ENCODE data around the gene MPO. TPM values are rescaled to one million over a fixed set of nuclear protein-coding genes. Genes with fewer than 3 reads are reported as not detected.

Gene MPO
- total and polyA plus RNA-seq, 2 donors (not counting 1 experiment from before 2014, with no cell fraction given) = 0.07 TPM; not detected in 1

- WGBS (ENCODE audit: insufficient coverage) = 13% methylated on average over 66 of the region's 66 CpGs
- H3K4me3 Mint-ChIP-seq = peak overlapping the region; percentile 76
- no peaks in the 10 kb centered on the region for H3K27me3 Mint-ChIP-seq
- Histone ChIP-seq H3K9ac (ENCODE audit: low read length) (peak overlapping the region; percentile 55), H3K27me3 (replicated peaks in 1 of 4; ENCODE audit: control extremely low read depth in 1 of 4, control insufficient read depth in 3 of 4, insufficient read depth in 4 of 4, low read length in 3 of 4) (no peaks in the 10 kb centered on the region), H3K4me1 (ENCODE audit: control insufficient read depth in 2 of 2, insufficient read depth in 2 of 2, low read length in 2 of 2) (peaks cover 32 to 56% of the 10 kb centered on the region in 2 donors), H3K36me3 (replicated peaks in 1 of 2; ENCODE audit: control extremely low read depth in 1 of 2, control insufficient read depth in 1 of 2, extremely low read depth in 1 of 2, insufficient read depth in 2 of 2, low read length in 1 of 2) (peaks cover 0 to 4% of the 10 kb centered on the region in 2 experiments), H3K79me2 (ENCODE audit: control insufficient read depth, insufficient read depth, low read length) (peaks cover 20% of the 10 kb centered on the region), H3K4me2 (replicated peaks; ENCODE audit: low read depth, low read length, poor library complexity, severe bottlenecking) (peak overlapping the region; percentile 87), H3K9me3 (ENCODE audit: control extremely low read depth in 1 of 3, control insufficient read depth in 2 of 3, insufficient read depth in 1 of 3, low read length in 2 of 3) (no peaks in the 10 kb centered on the region), H2AFZ (ENCODE audit: insufficient read depth, low read depth, low read length, poor library complexity, severe bottlenecking) (peak overlapping the region; percentile 78), H4K20me1 (ENCODE audit: control insufficient read depth, insufficient read depth, low read length, poor library complexity, severe bottlenecking) (peaks cover 18% of the 10 kb centered on the region), H3K4me3 (ENCODE audit: control extremely low read depth in 1 of 5, extremely low read depth in 1 of 5, insufficient read depth in 1 of 5, low read depth in 2 of 5, low read length in 4 of 5) (peak overlapping the region in 4 of 5 experiments; percentile 22 to 63 (median 51)), H3K27ac (ENCODE audit: low read length in 2 of 2) (no peak overlapping the region)
- H3K27ac Mint-ChIP-seq = peak overlapping the region; percentile 62
- DNase-seq (peak; percentile 46), ATAC-seq (ENCODE audit: low read depth) (peak; percentile 8)
- ChIA-PET CTCF (interaction anchor here (1.3 to 17.9 kb wide), 4 partner anchors 17 to 93 kb away, joined by 4 to 587 read pairs (median 16); partner anchors contain the start of genes RNF43 and SUPT4H1), POLR2A (interaction anchor here (0.7 to 19.3 kb wide), 4 partner anchors 8 to 17 kb away, joined by 3 to 663 read pairs (median 24); no protein-coding TSS in a partner anchor)
- TF ChIP-seq EZH2 (IDR thresholded peaks at IDR 0.05; ENCODE audit: borderline replicate concordance, insufficient read depth, low read depth, low read length, poor library complexity, severe bottlenecking) (no peak), CTCF (IDR thresholded peaks at IDR 0.05) (no peak)
- H3K4me1 Mint-ChIP-seq = peaks cover 52% of the 10 kb centered on the region
- no peaks in the 10 kb centered on the region for H3K9me3 Mint-ChIP-seq (ENCODE audit: insufficient read depth)
- intact Hi-C loops (cut with micrococcal nuclease) = no loop called here
Observed at GRCh38 chr17:58324409-58325288, 43.9 kb upstream of the MPO start.

GRCh38 chr17:58324056-58324408 lies 43.3 kb upstream of the MPO start:
- H3K27me3 Mint-ChIP-seq = no peaks in the 10 kb centered on the region

More at GRCh38 chr17:58324056-58324408, 43.3 kb upstream of the MPO start:
- H3K4me3 ChIP-seq (ENCODE audit: control extremely low read depth in 1 of 5, extremely low read depth in 1 of 5, insufficient read depth in 1 of 5, low read depth in 2 of 5, low read length in 4 of 5) = peak overlapping the region in 2 of 5 experiments; percentile 49 to 63
- Mint-ChIP-seq H3K4me1 (peaks cover 46% of the 10 kb centered on the region), H3K9me3 (ENCODE audit: insufficient read depth) (no peaks in the 10 kb centered on the region), H3K4me3 (peak overlapping the region; percentile 37), H3K27ac (no peak overlapping the region)
- WGBS (ENCODE audit: insufficient coverage) = 26% methylated on average over 10 of the region's 13 CpGs
- peak overlapping the region; percentile 87 for H3K4me2 ChIP-seq (replicated peaks; ENCODE audit: low read depth, low read length, poor library complexity, severe bottlenecking)
- peaks cover 12% of the 10 kb centered on the region for H4K20me1 ChIP-seq (ENCODE audit: control insufficient read depth, insufficient read depth, low read length, poor library complexity, severe bottlenecking)
- H2AFZ ChIP-seq (ENCODE audit: insufficient read depth, low read depth, low read length, poor library complexity, severe bottlenecking) = peak overlapping the region; percentile 78
- no peaks in the 10 kb centered on the region for H3K9me3 ChIP-seq (ENCODE audit: control extremely low read depth in 1 of 3, control insufficient read depth in 2 of 3, insufficient read depth in 1 of 3, low read length in 2 of 3)
- CTCF ChIA-PET = interaction anchor here (1.7 to 17.9 kb wide), 2 partner anchors 18 to 93 kb away, joined by 5 to 587 read pairs; partner anchors contain the start of gene RNF43
- no peaks in the 10 kb centered on the region for H3K36me3 ChIP-seq (replicated peaks in 1 of 2; ENCODE audit: control extremely low read depth in 1 of 2, control insufficient read depth in 1 of 2, extremely low read depth in 1 of 2, insufficient read depth in 2 of 2, low read length in 1 of 2)
- DNase-seq (peak; percentile 26), ATAC-seq (ENCODE audit: low read depth) (no peak)
- no peak overlapping the region for H3K27ac ChIP-seq (ENCODE audit: low read length in 2 of 2)
- peaks cover 22% of the 10 kb centered on the region for H3K79me2 ChIP-seq (ENCODE audit: control insufficient read depth, insufficient read depth, low read length)
- intact Hi-C loops (cut with micrococcal nuclease) = no loop called here
- H3K9ac ChIP-seq (ENCODE audit: low read length) = peak overlapping the region; percentile 55
- POLR2A ChIA-PET = interaction anchor here (0.7 to 19.3 kb wide), 4 partner anchors 9 to 42 kb away, joined by 3 to 663 read pairs (median 4); no protein-coding TSS in a partner anchor
- TF ChIP-seq EZH2 (IDR thresholded peaks at IDR 0.05; ENCODE audit: borderline replicate concordance, insufficient read depth, low read depth, low read length, poor library complexity, severe bottlenecking) = no peak
- TF ChIP-seq CTCF (IDR thresholded peaks at IDR 0.05) = no peak
- H3K4me1 ChIP-seq (ENCODE audit: control insufficient read depth in 2 of 2, insufficient read depth in 2 of 2, low read length in 2 of 2) = peaks cover 29 to 50% of the 10 kb centered on the region in 2 donors
- H3K27me3 ChIP-seq (replicated peaks in 1 of 4; ENCODE audit: control extremely low read depth in 1 of 4, control insufficient read depth in 3 of 4, insufficient read depth in 4 of 4, low read length in 3 of 4) = no peaks in the 10 kb centered on the region
